Myometrial cell (primary cell): ENCODE data around the gene ARHGAP24. TPM values are rescaled to one million over a fixed set of nuclear protein-coding genes. Genes with fewer than 3 reads are reported as not detected.

Experiments used
- total RNA-seq: library from RNA; depleted of rRNA; stranded (reverse); fragments of >200 nt; gene quantifications from 2 replicates; pipeline ENCODE4 v1.2.3, GENCODE V29; 2015

The ARHGAP24 gene
- 11.8 and 14.5 TPM in 2 replicates for total RNA-seq

GRCh38 chr4:85474818-85475630, at the start of gene ARHGAP24:
ARHGAP24 (plus strand) TSS chr4:85475150.

